HepG2 (cell line): Measurements from ENCODE around the gene MRPL36. TPM values are rescaled to one million over a fixed set of nuclear protein-coding genes. Genes with fewer than 3 reads are reported as not detected.
"Not testable (repeated sequence)": the region's sequence is repeated elsewhere in the genome, so short reads cannot be mapped to it uniquely, and the experiment has no call there.

Experiments
- ATAC-seq: fragments of 200-7000 bp; cut with Tn5 transposase; 3 replicates; pipeline ENCODE4 v1.9.1; 2020; ENCODE audit warnings: mild to moderate bottlenecking, moderate library complexity
- BruUV-seq: library from RNA; stranded (reverse); fragments of 400-500 nt; replicated peaks from 2 replicates; lab custom pipeline; 2021; lab: Mats Ljungman, UMichigan
- CTCF ChIA-PET: fragments of 300-600 bp; formaldehyde crosslinking; extraction: SDS; loops from one replicate; lab custom pipeline; 2021; ENCODE audit warnings: low total read pairs, inconsistent platforms, low intra/inter-chr PET ratio; lab: Yijun Ruan, JAX
- POLR2A ChIA-PET: fragments of 350-600 bp; sonication (Branson Sonifier 250); formaldehyde crosslinking; loops from one replicate; lab custom pipeline; 2020; ENCODE audit warnings: antibody characterized with exemption, inconsistent platforms; lab: Yijun Ruan, JAX
- DNase-seq: peaks from one replicate; pipeline ENCODE4 v3.0.0-alpha.2; 2015; ENCODE audit warnings: low spot score
- FAIRE-seq: peaks from 3 replicates; lab custom pipeline; 2011; peaks lifted over from hg19 to GRCh38; lab: Jason Lieb, UNC
- H2AFZ ChIP-seq: one replicate; pipeline ENCODE4 v1.6.1; 2011; ENCODE audit warnings: low read length, inconsistent platforms
- H3K27ac ChIP-seq: fragments of 300-600 bp; 3 replicates; pipeline ENCODE4 v1.8.0; 2011; ENCODE audit warnings: mixed run types, mild to moderate bottlenecking, mixed read lengths, low read length, inconsistent platforms; ENCODE audit not compliant: insufficient read depth; ENCODE audit errors: extremely low read length
- H3K27me3 ChIP-seq, 2 experiments: fragments of 200-600 bp in 1 of 2; 2 replicates in 1 of 2; 3 replicates in 1 of 2; pipeline versions ENCODE4 v1.6.0 to v1.8.0; 2011; ENCODE audit warnings: low read length in 2 of 2, mild to moderate bottlenecking in 2 of 2, moderate library complexity in 2 of 2, inconsistent platforms in 1 of 2; ENCODE audit not compliant: insufficient read depth in 2 of 2, control insufficient read depth in 1 of 2
- H3K36me3 ChIP-seq, 2 experiments: fragments of 200-600 bp in 1 of 2; replicated peaks in 1 of 2; 2 replicates in 1 of 2; 3 replicates in 1 of 2; pipeline versions ENCODE4 v1.5.1 to v1.8.0; 2011; ENCODE audit warnings: low read length in 2 of 2, inconsistent platforms in 1 of 2; ENCODE audit not compliant: insufficient read depth in 2 of 2, control insufficient read depth in 1 of 2
- H3K4me1 ChIP-seq: 2 replicates; pipeline ENCODE4 v1.5.1; 2012; ENCODE audit warnings: low read length, inconsistent platforms; ENCODE audit not compliant: insufficient read depth
- H3K4me2 ChIP-seq: 2 replicates; pipeline ENCODE4 v1.6.0; 2011; ENCODE audit warnings: low read depth, low read length, inconsistent platforms
- H3K4me3 ChIP-seq, 3 experiments: fragments of 200-600 bp in 1 of 3; sonication (generic), shearing (Covaris generic) in 1 of 3; replicated peaks in 1 of 3; 2 replicates each; pipeline ENCODE4 v1.5.1; 2011 to 2016; ENCODE audit warnings: low read length in 3 of 3, inconsistent platforms in 2 of 3, low read depth in 2 of 3, mild to moderate bottlenecking in 2 of 3, control low read depth in 1 of 3, mixed read lengths in 1 of 3; ENCODE audit not compliant: insufficient read depth in 1 of 3
- H3K79me2 ChIP-seq: one replicate; pipeline ENCODE4 v1.6.1; 2011; ENCODE audit warnings: low read length, inconsistent platforms; ENCODE audit not compliant: insufficient read depth
- H3K9ac ChIP-seq: 2 replicates; pipeline ENCODE4 v1.6.0; 2011; ENCODE audit warnings: mild to moderate bottlenecking, low read depth, low read length, inconsistent platforms; ENCODE audit not compliant: insufficient read depth
- H3K9me3 ChIP-seq: 2 replicates; pipeline ENCODE4 v1.5.1; 2012; ENCODE audit warnings: mild to moderate bottlenecking, low read length
- H4K20me1 ChIP-seq: 2 replicates; pipeline ENCODE4 v1.6.0; 2011; ENCODE audit warnings: inconsistent platforms, mild to moderate bottlenecking, low read length, moderate library complexity; ENCODE audit not compliant: insufficient read depth
- HMGXB3 ChIP-seq: sonication (generic); formaldehyde crosslinking; IDR thresholded peaks from 2 replicates; pipeline ENCODE4 v1.4.0; 2020; ENCODE audit warnings: missing genetic modification reagents, borderline replicate concordance
- KDM4B ChIP-seq: sonication (generic); formaldehyde crosslinking; IDR thresholded peaks from 2 replicates; pipeline ENCODE4 v1.4.0; 2020; ENCODE audit warnings: missing genetic modification reagents
- RFXANK ChIP-seq: IDR thresholded peaks from 2 replicates; pipeline ENCODE4 v1.6.1; 2016
- ZNF788 ChIP-seq: sonication (generic); formaldehyde crosslinking; IDR thresholded peaks from 2 replicates; pipeline ENCODE4 v1.5.0; 2020; ENCODE audit warnings: mild to moderate bottlenecking, missing genetic modification reagents, borderline replicate concordance
- WGBS: methylation state at CpG from one replicate; pipeline ENCODE4 v1.1.6; 2017; ENCODE audit warnings: low lambda C conversion rate; 5-methylcytosine and 5-hydroxymethylcytosine counted together
- in situ Hi-C: cut with HindIII; loops from 2 replicates; pipeline ENCODE4 v1.10.0; 2017; ENCODE audit warnings: low pct_unique_long_range_greater_than_20kb; ENCODE audit not compliant: extremely low pct_ligation_motif_present
- intact Hi-C: fragments of 100-400 bp; cut with micrococcal nuclease; formaldehyde crosslinking; loops from one replicate; pipeline ENCODE4 v1.10.0; 2022; ENCODE audit not compliant: unreplicated experiment
- polyA plus RNA-seq, 8 experiments: library from polyadenylated mRNA; depleted of rRNA in 3 of 8; stranded (reverse) in 7 of 8; unstranded in 1 of 8; fragments of >200 nt; fragmentation: Illumina TruSeq in 4 of 8; extraction: Trizol in 4 of 8; gene quantifications; 2 replicates each; pipeline versions ENCODE4 v1.2.1 to v1.2.3, GENCODE V29; 2011 to 2016; ENCODE audit warnings: low read depth in 4 of 8, missing spikeins in 1 of 8, mixed read lengths in 1 of 8; ENCODE audit not compliant: insufficient read depth in 1 of 8
- total RNA-seq, 5 experiments: library from RNA; depleted of rRNA; stranded (reverse); fragments of >200 nt; fragmentation: Illumina TruSeq; extraction: Trizol; gene quantifications; 2 replicates each; pipeline ENCODE4 v1.2.3, GENCODE V29; 2016; ENCODE audit warnings: low read depth in 1 of 5

MRPL36 gene
- total and polyA plus RNA-seq, 2 of the 13 experiments (the other 11 are each of a cell fraction or from before 2014, with no cell fraction given) = 71.3 to 113 TPM

- no TSS peak for BruUV-seq
- intact Hi-C loops = no loop called here
- CTCF ChIA-PET = no interaction called here
- POLR2A ChIA-PET = no interaction called here
- Histone ChIP-seq H3K4me2 (no peak overlapping the region), H3K79me2 (no peaks in the 10 kb centered on the region), H3K36me3 (no peaks in the 10 kb centered on the region), H2AFZ (no peak overlapping the region), H3K4me1 (peaks cover 29% of the 10 kb centered on the region), H3K27me3 (peaks cover 4 to 58% of the 10 kb centered on the region in 2 experiments; a peak in 4 of 5 replicates), H3K4me3 (no peak overlapping the region), H3K9me3 (no peaks in the 10 kb centered on the region), H4K20me1 (no peaks in the 10 kb centered on the region), H3K9ac (no peak overlapping the region), H3K27ac (no peak overlapping the region)
- FAIRE-seq (no peak), DNase-seq (no peak), ATAC-seq (no peak)
- TF ChIP-seq RFXANK (CRISPR knock-in tag) (no peak), KDM4B (CRISPR knock-in tag) (no peak), ZNF788 (CRISPR knock-in tag) (no peak), HMGXB3 (CRISPR knock-in tag) (no peak)
- in situ Hi-C loops = no loop called here
- 40% methylated on average over 10 of the region's 10 CpGs for WGBS
Observed at GRCh38 chr5:1789834-1790471, 9.7 kb downstream of the MRPL36 start.

GRCh38 chr5:1789438-1789833 lies 10.2 kb downstream of the MRPL36 start:
- H3K4me3 ChIP-seq, in situ Hi-C loops, H3K79me2 ChIP-seq, intact Hi-C loops, DNase-seq, H3K9ac ChIP-seq, FAIRE-seq, H3K4me2 ChIP-seq, H2AFZ ChIP-seq, BruUV-seq, H4K20me1 ChIP-seq, ATAC-seq, H3K27ac ChIP-seq, H3K36me3 ChIP-seq, CTCF ChIA-PET, H3K9me3 ChIP-seq: not testable (repeated sequence)
- WGBS = 11% methylated on average over 3 of the region's 3 CpGs
- Histone ChIP-seq H3K27me3 (peaks cover 8 to 63% of the 10 kb centered on the region in 2 experiments; a peak in 4 of 5 replicates), H3K4me1 (peaks cover 24% of the 10 kb centered on the region)
- POLR2A ChIA-PET = interaction anchor here (1.3 kb wide), 1 partner anchor 11 kb away, joined by 3 read pairs; no protein-coding TSS in a partner anchor
